Vagina (tissue), 2 donors: ENCODE data around the gene GSTA2.
"Not testable (repeated sequence)": the region's sequence is repeated elsewhere in the genome, so short reads cannot be mapped to it uniquely, and the experiment has no call there.

ENCODE experiments used
- POLR2A ChIP-seq, 2 donors: fragments of 450-650 bp; IDR thresholded peaks; one replicate each; pipeline ENCODE4 v1.6.1; 2017; ENCODE audit warnings: antibody characterized with exemption in 2 of 2, mild to moderate bottlenecking in 2 of 2, moderate library complexity in 2 of 2
- POLR2AphosphoS5 ChIP-seq, 2 donors: sonication (generic); formaldehyde crosslinking; IDR thresholded peaks; one replicate each; pipeline ENCODE4 v1.9.0; 2017; ENCODE audit warnings: antibody characterized with exemption in 2 of 2, mild to moderate bottlenecking in 2 of 2, low read depth in 1 of 2; ENCODE audit not compliant: insufficient read depth in 1 of 2
- TF ChIP-seq, protein P1 (sequence below), 3 experiments: fragments of 450-650 bp in 2 of 3; fragments of 200-600 bp in 1 of 3; sonication (generic) in 1 of 3; IDR thresholded peaks; one replicate each; pipeline ENCODE4 v1.5.1; 2017 to 2019; ENCODE audit warnings: antibody characterized with exemption in 3 of 3, mild to moderate bottlenecking in 2 of 3, moderate library complexity in 2 of 3

- TF ChIP-seq, protein P1, sequence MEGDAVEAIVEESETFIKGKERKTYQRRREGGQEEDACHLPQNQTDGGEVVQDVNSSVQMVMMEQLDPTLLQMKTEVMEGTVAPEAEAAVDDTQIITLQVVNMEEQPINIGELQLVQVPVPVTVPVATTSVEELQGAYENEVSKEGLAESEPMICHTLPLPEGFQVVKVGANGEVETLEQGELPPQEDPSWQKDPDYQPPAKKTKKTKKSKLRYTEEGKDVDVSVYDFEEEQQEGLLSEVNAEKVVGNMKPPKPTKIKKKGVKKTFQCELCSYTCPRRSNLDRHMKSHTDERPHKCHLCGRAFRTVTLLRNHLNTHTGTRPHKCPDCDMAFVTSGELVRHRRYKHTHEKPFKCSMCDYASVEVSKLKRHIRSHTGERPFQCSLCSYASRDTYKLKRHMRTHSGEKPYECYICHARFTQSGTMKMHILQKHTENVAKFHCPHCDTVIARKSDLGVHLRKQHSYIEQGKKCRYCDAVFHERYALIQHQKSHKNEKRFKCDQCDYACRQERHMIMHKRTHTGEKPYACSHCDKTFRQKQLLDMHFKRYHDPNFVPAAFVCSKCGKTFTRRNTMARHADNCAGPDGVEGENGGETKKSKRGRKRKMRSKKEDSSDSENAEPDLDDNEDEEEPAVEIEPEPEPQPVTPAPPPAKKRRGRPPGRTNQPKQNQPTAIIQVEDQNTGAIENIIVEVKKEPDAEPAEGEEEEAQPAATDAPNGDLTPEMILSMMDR (IDR thresholded peaks at IDR 0.05) = not testable (repeated sequence)
- TF ChIP-seq POLR2A (IDR thresholded peaks at IDR 0.05); POLR2AphosphoS5 (IDR thresholded peaks at IDR 0.05; ENCODE audit: insufficient read depth in 1 of 2, low read depth in 1 of 2): not testable (repeated sequence)
Observed at GRCh38 chr6:52767658-52768057, 4.4 kb upstream of the GSTA2 start.
